ENCODE measurements around the gene USP7. TPM values are rescaled to one million over a fixed set of nuclear protein-coding genes. Genes with fewer than 3 reads are reported as not detected.
A peak's percentile ranks its signal among the peaks of the same experiment; 100 is the strongest.

Gene USP7
- total and polyA plus RNA-seq, 10 of the 15 experiments (the other 5 are each of a cell fraction or from before 2014, with no cell fraction given): 16.2 to 133 (median 60.5) TPM

GRCh38 chr16:9008601-9009260 lies 45.0 kb upstream of the USP7 start (continued):
- TF ChIP-seq DPF2 (IDR thresholded peaks at IDR 0.05) (peak; percentile 84), MLLT1 (IDR thresholded peaks at IDR 0.05) (no peak), FOXK2 (IDR thresholded peaks at IDR 0.05) (no peak), KAT2A (conservative IDR thresholded peaks at IDR 0.05; ENCODE audit: control insufficient read depth, low read depth, low read length) (no peak), CREM (IDR thresholded peaks at IDR 0.05; ENCODE audit: low read depth) (no peak), MXI1 (IDR thresholded peaks at IDR 0.05; ENCODE audit: low read depth, low read length) (0 out of 2 replicates have a peak, but pooled peaks have one; percentile 32), IKZF1 (conservative IDR thresholded peaks at IDR 0.05) (peak; percentile 76), IKZF2 (IDR thresholded peaks at IDR 0.05) (peak; percentile 49 to 58; a peak in 3 of 4 replicates), RAD21 (IDR thresholded peaks at IDR 0.05; ENCODE audit: insufficient read depth, low read depth, low read length) (peak; percentile 89), RUNX3 (IDR thresholded peaks at IDR 0.05; ENCODE audit: low read length) (peak; percentile 66), ZNF592 (IDR thresholded peaks at IDR 0.05) (no peak), E2F8 (IDR thresholded peaks at IDR 0.05; ENCODE audit: low read depth, partially characterized antibody) (no peak), ZBTB11 (CRISPR knock-in tag; IDR thresholded peaks at IDR 0.05) (no peak), IRF5 (IDR thresholded peaks at IDR 0.05; ENCODE audit: borderline replicate concordance) (no peak), ZBED1 (IDR thresholded peaks at IDR 0.05; ENCODE audit: borderline replicate concordance) (no peak), EED (IDR thresholded peaks at IDR 0.05; ENCODE audit: low read depth) (no peak), MTA2 (IDR thresholded peaks at IDR 0.05; ENCODE audit: low read depth) (0 out of 2 replicates have a peak, but pooled peaks have one; percentile 22)

Data from GM12878 (cell line).